ENCODE results near the gene CCM2.

DNA sequence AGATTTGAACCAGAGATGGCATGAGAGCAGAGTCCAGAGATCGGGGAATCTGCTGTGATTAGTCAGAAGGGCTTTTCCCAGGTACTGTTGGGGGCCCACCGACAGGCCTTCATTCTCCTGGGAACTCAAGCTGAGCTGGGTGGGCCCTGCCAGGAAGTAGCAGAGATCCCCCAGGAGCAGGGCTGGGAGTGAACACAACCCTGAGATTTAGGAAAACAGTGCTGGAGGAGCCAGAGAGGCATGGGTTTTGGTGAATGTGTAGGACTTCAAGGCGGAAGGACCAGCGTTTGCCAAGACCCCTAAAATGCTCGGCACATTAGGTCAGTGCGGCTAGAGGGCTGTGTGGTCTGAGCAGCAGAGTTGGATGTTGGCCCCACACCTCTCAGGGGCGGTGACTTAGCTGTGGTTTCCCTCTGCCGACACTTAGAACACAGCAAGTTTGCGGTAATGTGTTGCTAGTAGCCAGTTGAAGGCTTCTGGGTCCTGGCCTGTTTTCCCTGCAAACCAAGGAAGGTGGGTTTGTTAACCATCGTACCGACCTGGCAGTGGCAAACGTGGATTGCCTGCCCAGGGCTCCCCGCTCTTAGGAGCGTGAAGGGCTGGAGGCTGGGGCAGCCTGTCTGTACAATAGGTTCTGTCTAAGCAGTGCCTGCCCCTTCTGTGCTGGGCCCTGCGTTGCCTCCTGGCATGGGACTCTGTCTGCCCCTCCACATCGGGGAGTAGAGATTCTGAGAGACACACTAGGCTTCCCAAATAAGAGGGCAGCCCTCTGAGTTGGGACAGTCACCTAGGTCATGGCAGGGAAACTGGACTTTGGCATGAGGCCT, 74.7 kb downstream of the CCM2 start:
- TF ChIP-seq, protein P1, sequence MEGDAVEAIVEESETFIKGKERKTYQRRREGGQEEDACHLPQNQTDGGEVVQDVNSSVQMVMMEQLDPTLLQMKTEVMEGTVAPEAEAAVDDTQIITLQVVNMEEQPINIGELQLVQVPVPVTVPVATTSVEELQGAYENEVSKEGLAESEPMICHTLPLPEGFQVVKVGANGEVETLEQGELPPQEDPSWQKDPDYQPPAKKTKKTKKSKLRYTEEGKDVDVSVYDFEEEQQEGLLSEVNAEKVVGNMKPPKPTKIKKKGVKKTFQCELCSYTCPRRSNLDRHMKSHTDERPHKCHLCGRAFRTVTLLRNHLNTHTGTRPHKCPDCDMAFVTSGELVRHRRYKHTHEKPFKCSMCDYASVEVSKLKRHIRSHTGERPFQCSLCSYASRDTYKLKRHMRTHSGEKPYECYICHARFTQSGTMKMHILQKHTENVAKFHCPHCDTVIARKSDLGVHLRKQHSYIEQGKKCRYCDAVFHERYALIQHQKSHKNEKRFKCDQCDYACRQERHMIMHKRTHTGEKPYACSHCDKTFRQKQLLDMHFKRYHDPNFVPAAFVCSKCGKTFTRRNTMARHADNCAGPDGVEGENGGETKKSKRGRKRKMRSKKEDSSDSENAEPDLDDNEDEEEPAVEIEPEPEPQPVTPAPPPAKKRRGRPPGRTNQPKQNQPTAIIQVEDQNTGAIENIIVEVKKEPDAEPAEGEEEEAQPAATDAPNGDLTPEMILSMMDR (IDR thresholded peaks at IDR 0.05; ENCODE audit: control extremely low read depth in 1 of 3, insufficient read depth in 1 of 3, low read depth in 1 of 3, low read length in 3 of 3): no peak
- TF ChIP-seq TCF12 (IDR thresholded peaks at IDR 0.05; ENCODE audit: low read depth, low read length) (no peak), POLR2A (IDR thresholded peaks at IDR 0.05; ENCODE audit: control extremely low read depth in 1 of 2, low read depth in 2 of 2, low read length in 2 of 2) (no peak), EGR1 (IDR thresholded peaks at IDR 0.05; ENCODE audit: borderline replicate concordance, low read depth, low read length) (no peak), POLR2AphosphoS5 (IDR thresholded peaks at IDR 0.05; ENCODE audit: low read depth, low read length) (no peak), CBX8 (IDR thresholded peaks at IDR 0.05; ENCODE audit: borderline replicate concordance, low read depth, low read length) (no peak), EP300 (IDR thresholded peaks at IDR 0.05; ENCODE audit: borderline replicate concordance in 1 of 2, low read depth in 2 of 2, low read length in 2 of 2) (no peak), RAD21 (IDR thresholded peaks at IDR 0.05 in 1 of 2, conservative IDR thresholded peaks at IDR 0.05 in 1 of 2; ENCODE audit: low read depth in 2 of 2, low read length in 2 of 2) (no peak)
- TF ChIP-seq, protein P2, sequence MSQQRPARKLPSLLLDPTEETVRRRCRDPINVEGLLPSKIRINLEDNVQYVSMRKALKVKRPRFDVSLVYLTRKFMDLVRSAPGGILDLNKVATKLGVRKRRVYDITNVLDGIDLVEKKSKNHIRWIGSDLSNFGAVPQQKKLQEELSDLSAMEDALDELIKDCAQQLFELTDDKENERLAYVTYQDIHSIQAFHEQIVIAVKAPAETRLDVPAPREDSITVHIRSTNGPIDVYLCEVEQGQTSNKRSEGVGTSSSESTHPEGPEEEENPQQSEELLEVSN (IDR thresholded peaks at IDR 0.05): no peak
- TF ChIP-seq, protein P3, sequence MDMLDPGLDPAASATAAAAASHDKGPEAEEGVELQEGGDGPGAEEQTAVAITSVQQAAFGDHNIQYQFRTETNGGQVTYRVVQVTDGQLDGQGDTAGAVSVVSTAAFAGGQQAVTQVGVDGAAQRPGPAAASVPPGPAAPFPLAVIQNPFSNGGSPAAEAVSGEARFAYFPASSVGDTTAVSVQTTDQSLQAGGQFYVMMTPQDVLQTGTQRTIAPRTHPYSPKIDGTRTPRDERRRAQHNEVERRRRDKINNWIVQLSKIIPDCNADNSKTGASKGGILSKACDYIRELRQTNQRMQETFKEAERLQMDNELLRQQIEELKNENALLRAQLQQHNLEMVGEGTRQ (IDR thresholded peaks at IDR 0.05; ENCODE audit: low read length): no peak

Data from H1 (cell line).